Ishikawa (cell line): ENCODE results near the gene SEC16A.

ENCODE experiments used
- CEBPB ChIP-seq: IDR thresholded peaks from 2 replicates; pipeline ENCODE4 v1.6.1; 2012
- CREB1 ChIP-seq: IDR thresholded peaks from 2 replicates; pipeline ENCODE4 v1.6.1; 2012; ENCODE audit warnings: low read depth
- EGR1 ChIP-seq: IDR thresholded peaks from 2 replicates; pipeline ENCODE4 v1.6.1; 2012
- EP300 ChIP-seq: IDR thresholded peaks from 2 replicates; pipeline ENCODE4 v1.6.1; 2012; ENCODE audit warnings: borderline replicate concordance
- FOXM1 ChIP-seq: IDR thresholded peaks from 2 replicates; pipeline ENCODE4 v1.6.1; 2012; ENCODE audit warnings: low read depth, borderline replicate concordance
- MAX ChIP-seq: IDR thresholded peaks from 2 replicates; pipeline ENCODE4 v1.6.1; 2012
- NFIC ChIP-seq: IDR thresholded peaks from 2 replicates; pipeline ENCODE4 v1.6.1; 2012
- RAD21 ChIP-seq: IDR thresholded peaks from 2 replicates; pipeline ENCODE4 v1.6.1; 2012; ENCODE audit warnings: low read depth
- REST ChIP-seq: IDR thresholded peaks from 2 replicates; pipeline ENCODE4 v1.6.1; 2012; ENCODE audit warnings: low read depth, mild to moderate bottlenecking
- TAF1 ChIP-seq: IDR thresholded peaks from 2 replicates; pipeline ENCODE4 v1.6.1; 2012; ENCODE audit warnings: low read depth, mild to moderate bottlenecking
- TCF12 ChIP-seq: IDR thresholded peaks from 2 replicates; pipeline ENCODE4 v1.6.1; 2012; ENCODE audit warnings: low read depth
- TEAD4 ChIP-seq: IDR thresholded peaks from 2 replicates; pipeline ENCODE4 v1.6.1; 2012
- USF1 ChIP-seq: IDR thresholded peaks from 2 replicates; pipeline ENCODE4 v1.6.1; 2012
- YY1 ChIP-seq: IDR thresholded peaks from 2 replicates; pipeline ENCODE4 v1.6.1; 2012; ENCODE audit warnings: low read depth
- ZBTB7A ChIP-seq: IDR thresholded peaks from 2 replicates; pipeline ENCODE4 v1.6.1; 2012; ENCODE audit warnings: low read depth

Gene SEC16A

GRCh38 chr9:136509549-136509948 lies 26.7 kb upstream of the SEC16A start:
- TF ChIP-seq TEAD4 (no peak), MAX (no peak), FOXM1 (no peak), CREB1 (no peak), EGR1 (no peak), YY1 (no peak), ZBTB7A (no peak), RAD21 (no peak), EP300 (no peak), TCF12 (no peak), TAF1 (no peak), REST (no peak), CEBPB (no peak), NFIC (no peak), USF1 (no peak)

- TF ChIP-seq NFIC (no peak), REST (no peak), USF1 (no peak), TCF12 (no peak), TAF1 (no peak), CREB1 (no peak), ZBTB7A (no peak), RAD21 (no peak), TEAD4 (no peak)
Measured at GRCh38 chr9:136508729-136509500, 26.1 kb upstream of the SEC16A start.

- TF ChIP-seq EGR1 (no peak), TCF12 (no peak), YY1 (no peak), NFIC (no peak)
Measured at GRCh38 chr9:136507992-136508375, 25.1 kb upstream of the SEC16A start.

GRCh38 chr9:136507221-136507991 lies 24.6 kb upstream of the SEC16A start:
- TF ChIP-seq ZBTB7A (no peak), MAX (no peak), YY1 (no peak), EP300 (no peak), FOXM1 (no peak), TCF12 (no peak), RAD21 (no peak), NFIC (no peak), TEAD4 (no peak), CEBPB (no peak), REST (no peak), TAF1 (no peak), USF1 (no peak), EGR1 (no peak), CREB1 (no peak)
